HCEC 1CT (cell line): Measurements from ENCODE around the gene MREG.

Experiments used
- DNase-seq: peaks from one replicate; pipeline ENCODE4 v3.0.0-alpha.2; 2017

MREG gene, protein sequence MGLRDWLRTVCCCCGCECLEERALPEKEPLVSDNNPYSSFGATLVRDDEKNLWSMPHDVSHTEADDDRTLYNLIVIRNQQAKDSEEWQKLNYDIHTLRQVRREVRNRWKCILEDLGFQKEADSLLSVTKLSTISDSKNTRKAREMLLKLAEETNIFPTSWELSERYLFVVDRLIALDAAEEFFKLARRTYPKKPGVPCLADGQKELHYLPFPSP

GRCh38 chr2:216013080-216013909, at the start of gene MREG:
TSS of gene MREG (minus strand) at chr2:216013551. CDS start at chr2:216013327, 224 bp downstream.
- peak; percentile 73 for DNase-seq

DNA sequence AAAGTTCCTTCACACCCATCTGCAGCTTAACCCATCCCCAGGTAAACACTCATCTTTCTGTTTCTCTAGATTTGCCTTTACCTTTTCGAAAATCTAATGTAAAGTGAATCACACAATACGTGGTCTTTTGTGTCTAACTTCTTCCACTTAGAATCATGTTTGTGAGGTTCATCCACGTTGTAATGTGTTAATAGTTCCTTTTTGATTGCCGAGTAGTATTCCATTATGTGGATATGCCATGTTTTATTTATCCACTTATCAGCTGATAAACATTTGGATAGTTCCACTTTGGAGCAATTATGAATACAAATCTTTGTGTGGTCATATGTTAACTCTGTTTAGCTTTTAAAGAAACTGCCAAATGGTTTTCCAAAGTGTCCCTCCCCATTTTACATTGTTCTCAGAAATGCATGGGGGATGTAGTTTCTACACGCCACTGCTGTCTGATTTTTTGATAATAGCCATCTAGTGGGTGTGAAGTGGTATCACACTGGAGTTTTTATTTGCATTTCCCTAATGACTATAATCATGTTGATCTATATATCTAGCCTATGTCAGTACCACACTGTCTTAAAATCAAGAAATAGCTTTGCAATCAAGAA, 46.0 kb upstream of the MREG start:
- DNase-seq: no peak

DNA sequence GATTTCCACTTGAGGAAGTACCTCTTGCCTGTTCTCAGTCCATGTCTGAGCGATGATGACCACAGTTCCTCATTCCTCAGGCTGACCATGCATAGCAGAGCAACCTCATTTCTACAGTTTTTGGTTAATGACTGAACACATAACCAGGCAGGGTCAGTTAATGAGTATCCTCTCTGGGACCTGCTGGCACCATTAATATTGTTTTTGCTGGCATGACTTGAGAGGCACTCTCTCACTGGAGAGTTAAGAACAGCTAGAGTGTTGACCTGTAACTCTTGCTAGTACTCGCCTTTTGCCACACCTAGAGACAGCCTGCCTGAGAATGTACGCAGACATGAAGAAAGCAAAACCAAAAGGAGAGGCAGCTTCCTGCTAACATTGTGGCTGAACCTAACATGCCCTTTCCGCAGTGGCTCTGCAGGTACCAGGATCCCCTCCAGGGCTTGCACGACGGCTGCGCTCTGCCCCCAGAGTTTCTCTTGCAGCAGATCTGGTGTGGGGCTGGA, 44.4 kb upstream of the MREG start:
- DNase-seq: peak; percentile 24

- no peak for DNase-seq
Observed at GRCh38 chr2:216056739-216057138, 43.4 kb upstream of the MREG start.

GRCh38 chr2:216055680-216056079, 42.3 kb upstream of the MREG start:
- no peak for DNase-seq

DNA sequence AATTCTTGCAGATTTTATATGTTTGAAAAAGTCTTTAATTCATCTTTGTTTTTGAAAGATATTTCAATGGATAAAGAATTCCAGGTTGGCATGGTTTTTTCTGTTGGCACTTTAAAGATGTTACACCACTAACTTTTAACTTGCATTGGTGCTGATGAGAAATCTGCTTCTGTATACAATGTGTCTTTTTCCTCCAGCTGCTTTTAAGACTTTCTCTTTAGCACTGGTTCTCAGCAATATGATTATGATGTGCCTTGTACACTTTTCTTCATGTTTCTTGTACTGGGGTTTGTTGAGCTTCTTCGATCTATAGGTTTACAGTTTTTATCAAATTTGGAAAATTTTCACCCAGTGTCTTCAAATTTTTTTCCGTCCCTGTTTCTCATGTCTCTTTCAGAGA, 39.1 kb upstream of the MREG start:
- no peak for DNase-seq

DNA sequence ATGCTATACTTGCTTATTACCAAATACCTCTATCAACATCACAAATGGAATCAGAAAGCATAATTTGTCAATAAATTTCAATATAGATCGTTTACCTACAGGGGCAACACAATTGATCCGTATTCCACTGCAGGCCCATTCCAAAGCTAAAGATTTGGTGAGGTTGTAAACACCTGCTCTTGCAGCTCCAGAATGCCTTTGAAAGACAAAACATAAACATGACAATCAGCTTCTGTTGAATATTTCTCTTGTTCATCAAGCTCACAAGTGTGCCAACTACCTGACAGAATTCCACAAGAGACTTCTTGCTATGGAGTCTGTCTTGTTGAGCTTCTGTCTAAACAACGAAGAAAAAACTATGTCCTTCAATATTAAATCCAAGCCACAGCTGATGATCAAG, 38.0 kb upstream of the MREG start:
- DNase-seq: no peak

DNA sequence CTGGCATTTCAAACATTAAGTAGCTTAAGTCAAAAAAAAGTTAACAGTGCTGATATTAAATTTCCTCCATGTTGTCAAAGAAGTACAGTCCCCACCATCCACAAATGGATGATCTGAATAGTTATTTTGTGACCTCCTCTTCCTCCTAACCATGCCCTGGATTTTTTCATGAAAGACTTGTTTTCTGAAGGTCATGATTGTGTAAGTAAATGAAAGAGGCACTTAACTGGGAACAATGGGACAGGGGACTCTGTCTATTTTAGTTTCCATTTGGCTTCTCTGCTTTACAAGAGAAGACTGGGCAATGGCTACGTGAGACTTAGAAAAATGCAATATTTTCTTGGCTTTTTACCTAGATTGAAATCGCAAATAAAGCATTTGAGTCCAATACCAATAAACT, 36.1 kb upstream of the MREG start:
- no peak for DNase-seq

DNA sequence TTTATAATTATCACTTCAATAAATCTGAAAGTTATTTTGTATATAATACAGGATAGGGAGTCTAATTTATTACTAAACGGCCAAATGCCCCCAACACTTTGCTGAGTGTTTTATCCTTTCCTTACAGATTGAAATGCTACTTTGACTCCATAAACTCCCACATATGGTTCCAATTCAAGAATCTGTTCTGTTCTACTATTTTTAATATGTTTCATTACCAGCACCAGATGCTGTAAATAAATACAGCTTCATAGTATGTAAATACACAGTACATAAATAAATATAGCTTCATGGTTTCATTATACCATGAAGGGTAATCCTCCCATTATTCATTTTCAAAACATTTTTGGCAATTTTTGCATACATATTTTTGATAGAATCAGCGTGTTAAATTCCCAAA, 34.0 kb upstream of the MREG start:
- DNase-seq: no peak

DNA sequence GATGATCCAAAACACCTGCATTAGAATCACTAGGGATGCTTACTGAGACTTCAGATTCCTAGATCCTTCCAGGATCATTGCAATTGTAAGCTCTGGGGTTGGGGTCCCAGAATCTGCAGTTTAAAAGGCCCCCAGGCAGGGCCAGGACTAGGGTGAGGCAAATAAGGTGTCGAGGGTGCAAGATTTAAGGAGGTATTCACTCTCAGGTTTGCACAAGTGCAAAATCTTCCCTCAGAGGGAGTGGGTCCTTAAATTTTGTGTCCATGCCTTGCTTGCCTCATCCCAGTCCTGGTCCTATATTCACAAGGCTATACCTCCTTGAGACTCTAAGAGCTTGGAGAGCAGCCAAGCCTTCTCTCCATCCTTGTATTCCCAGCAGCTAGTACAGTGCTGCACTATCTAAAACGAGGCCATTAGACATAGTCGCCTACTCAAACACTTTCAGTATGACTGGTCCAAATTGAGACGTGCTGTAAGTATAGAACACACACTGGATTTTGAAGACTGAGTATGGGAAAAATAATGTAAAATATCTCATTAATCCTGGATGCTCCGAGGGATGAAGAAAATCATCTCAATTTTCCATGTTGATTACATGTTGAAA, 31.6 kb upstream of the MREG start:
- no peak for DNase-seq

DNA sequence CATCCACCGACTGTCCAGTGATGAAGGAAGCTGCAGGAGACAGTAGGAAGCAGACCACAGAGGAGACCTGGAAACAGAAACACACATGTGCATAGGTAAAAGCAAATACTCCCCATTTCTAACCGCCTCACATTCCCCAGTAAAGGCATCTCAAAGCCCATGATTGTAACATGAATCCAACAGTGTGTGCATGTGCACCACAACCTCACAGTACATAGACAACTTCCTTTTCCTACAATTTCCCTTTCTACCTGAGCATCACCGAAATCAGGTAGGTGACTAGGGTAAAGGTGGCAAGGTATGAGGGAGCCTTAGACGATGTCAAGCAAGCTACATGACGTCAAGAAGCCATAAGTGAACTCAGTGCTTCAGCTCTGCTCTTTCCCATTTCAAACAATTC, 30.6 kb upstream of the MREG start:
- no peak for DNase-seq

DNA sequence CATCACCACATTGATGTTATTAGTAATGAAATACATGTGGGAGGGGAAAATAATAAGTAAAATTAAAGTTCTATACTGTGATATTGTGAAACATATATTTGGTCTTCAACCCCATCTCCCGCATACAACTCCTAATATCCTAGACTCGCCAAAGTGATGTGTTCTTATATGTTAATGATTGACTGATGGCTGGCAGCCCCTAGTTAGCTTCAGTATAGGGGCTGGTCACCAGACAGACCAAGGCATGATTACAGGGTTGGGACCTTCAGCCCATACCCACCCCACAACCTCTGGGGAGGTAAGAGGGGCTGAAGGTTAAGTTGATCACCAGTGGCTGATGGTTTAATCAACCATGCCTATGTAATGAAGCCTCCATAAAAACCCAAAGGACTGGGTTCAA, 28.1 kb upstream of the MREG start:
- DNase-seq: no peak

GRCh38 chr2:216039918-216040317, 26.6 kb upstream of the MREG start:
- DNase-seq: no peak

- peak; percentile 58 for DNase-seq
Observed at GRCh38 chr2:216034065-216034464, 20.7 kb upstream of the MREG start.

DNA sequence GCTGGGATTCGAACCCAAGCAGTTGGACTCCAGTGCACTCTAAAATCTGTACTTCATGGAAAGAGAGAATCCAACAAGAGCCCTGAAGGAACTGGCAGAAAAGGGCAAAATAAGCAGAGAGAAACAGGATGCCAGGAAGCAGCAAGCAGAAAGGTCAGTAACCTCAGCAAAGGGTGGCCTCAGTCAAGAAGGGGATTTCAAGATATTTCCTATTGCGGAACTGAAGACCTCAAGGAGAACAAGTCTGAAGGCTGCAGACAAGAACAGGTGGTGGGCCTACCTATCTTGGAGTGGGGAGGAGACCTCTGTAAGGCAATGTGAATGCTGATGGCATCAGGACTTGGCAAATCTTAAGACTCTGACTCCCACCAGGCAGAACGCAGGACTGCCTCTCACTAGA, 20.1 kb upstream of the MREG start:
- DNase-seq: no peak

- DNase-seq: peak; percentile 86
Observed at GRCh38 chr2:216031960-216032689, 18.8 kb upstream of the MREG start.

GRCh38 chr2:216030216-216030615, 16.9 kb upstream of the MREG start:
- no peak for DNase-seq

DNA sequence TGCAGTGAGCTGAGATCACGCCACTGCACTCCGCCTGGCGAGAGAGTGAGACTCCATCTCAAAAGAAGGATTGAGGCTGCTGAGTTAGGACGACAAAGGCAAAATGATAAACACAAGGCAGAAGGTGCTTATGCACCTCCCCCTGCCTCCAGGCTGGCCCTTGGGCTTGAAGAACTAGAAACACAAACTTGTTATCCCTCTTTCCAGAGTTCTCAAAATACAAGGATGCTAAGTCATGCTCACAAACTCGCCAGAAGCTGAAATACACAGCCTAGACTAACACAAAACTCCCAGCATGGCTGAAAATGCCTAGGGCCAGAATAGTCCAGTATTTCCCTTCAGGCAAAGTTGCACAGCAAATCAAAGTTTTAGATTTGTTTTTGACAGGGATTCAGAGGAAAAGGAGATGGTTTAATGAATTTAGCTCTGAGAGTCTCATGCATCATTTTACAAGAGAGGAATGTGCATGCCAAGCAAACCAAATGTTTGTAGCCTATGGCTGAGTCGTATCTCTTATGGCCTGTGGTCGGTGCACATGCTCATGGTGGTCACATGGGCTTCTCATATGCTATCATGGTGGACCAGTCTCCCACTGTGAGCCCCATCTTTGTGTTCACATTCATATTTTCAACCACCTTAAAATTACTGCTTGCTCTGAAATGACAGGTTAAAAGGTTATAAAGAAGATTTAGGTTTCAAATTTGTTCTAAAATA, 16.2 kb upstream of the MREG start:
- DNase-seq: peak; percentile 69

DNA sequence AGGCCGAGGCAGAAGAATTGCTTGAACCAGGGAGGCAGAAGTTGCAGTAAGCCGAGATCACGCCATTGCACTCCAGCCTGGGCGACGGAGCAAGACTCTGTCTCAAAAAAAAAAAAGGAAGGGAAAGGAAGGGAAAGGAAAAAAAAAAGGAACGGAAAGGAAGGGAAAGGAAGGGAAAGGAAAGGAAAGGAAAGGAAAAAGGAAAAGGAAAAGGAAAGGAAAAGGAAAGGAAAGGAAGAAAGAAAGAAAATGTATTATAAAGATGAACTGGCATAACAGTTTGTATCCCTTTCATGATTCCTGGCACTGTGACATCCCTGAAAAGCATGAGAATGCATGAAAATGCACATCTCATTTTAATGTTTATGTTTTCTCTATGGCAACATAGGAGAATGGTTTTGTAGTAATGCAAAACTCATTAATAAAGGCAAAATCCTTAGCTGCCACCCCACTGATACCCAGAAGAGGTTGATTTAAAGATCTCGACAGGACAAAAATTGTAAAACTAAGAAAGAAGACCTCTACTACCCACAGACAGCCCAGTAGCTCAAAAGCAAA, 11.5 kb upstream of the MREG start:
- DNase-seq: no peak

GRCh38 chr2:216023055-216023648, 9.8 kb upstream of the MREG start:
- peak; percentile 48 for DNase-seq
